GM23248 (cell line): ENCODE data around the gene GCC2. TPM values are rescaled to one million over a fixed set of nuclear protein-coding genes. Genes with fewer than 3 reads are reported as not detected.

Experiments
- DNase-seq: peaks from one replicate; pipeline ENCODE4 v3.0.0-alpha.2; 2015
- H2AFZ ChIP-seq: fragments of 200-600 bp; sonication (generic); 2 replicates; pipeline ENCODE4 v1.6.1; 2016; ENCODE audit warnings: antibody characterized with exemption
- H3F3A ChIP-seq: fragments of 200-600 bp; sonication (generic); 2 replicates; pipeline ENCODE4 v1.6.1; 2016; ENCODE audit warnings: mild to moderate bottlenecking, antibody characterized with exemption, mixed run types; ENCODE audit not compliant: insufficient read depth
- H3K27ac ChIP-seq: fragments of 200-600 bp; sonication (generic); 2 replicates; pipeline ENCODE4 v1.5.1; 2016; ENCODE audit warnings: mild to moderate bottlenecking
- H3K27me3 ChIP-seq: fragments of 200-600 bp; sonication (generic); replicated peaks from 2 replicates; pipeline ENCODE4 v1.6.1; 2016; ENCODE audit warnings: mild to moderate bottlenecking; ENCODE audit not compliant: insufficient read depth
- H3K36me3 ChIP-seq: fragments of 200-600 bp; sonication (generic); 2 replicates; pipeline ENCODE4 v1.6.1; 2016; ENCODE audit warnings: low read depth, mild to moderate bottlenecking
- H3K4me1 ChIP-seq: fragments of 200-600 bp; sonication (generic); 2 replicates; pipeline ENCODE4 v1.6.1; 2016; ENCODE audit warnings: mild to moderate bottlenecking; ENCODE audit not compliant: insufficient read depth
- H3K4me2 ChIP-seq: fragments of 200-600 bp; sonication (generic); one replicate; pipeline ENCODE4 v1.6.1; 2016; ENCODE audit warnings: mild to moderate bottlenecking; ENCODE audit not compliant: unreplicated experiment
- H3K4me3 ChIP-seq: fragments of 200-600 bp; sonication (generic); 2 replicates; pipeline ENCODE4 v1.5.1; 2016; ENCODE audit warnings: mild to moderate bottlenecking
- H3K79me2 ChIP-seq: fragments of 200-600 bp; sonication (generic); 2 replicates; pipeline ENCODE4 v1.6.1; 2016; ENCODE audit warnings: mild to moderate bottlenecking; ENCODE audit not compliant: insufficient read depth
- H3K9ac ChIP-seq: fragments of 200-600 bp; sonication (generic); 2 replicates; pipeline ENCODE4 v1.6.1; 2016; ENCODE audit warnings: mild to moderate bottlenecking
- H3K9me2 ChIP-seq: fragments of 200-600 bp; sonication (generic); 2 replicates; pipeline ENCODE4 v1.6.1; 2016; ENCODE audit warnings: mixed run types, mild to moderate bottlenecking, moderate library complexity; ENCODE audit not compliant: insufficient read depth
- H3K9me3 ChIP-seq: fragments of 200-600 bp; sonication (generic); one replicate; pipeline ENCODE4 v1.6.1; 2017; ENCODE audit warnings: low read depth
- H4K20me1 ChIP-seq: fragments of 200-600 bp; sonication (generic); 2 replicates; pipeline ENCODE4 v1.6.0; 2016; ENCODE audit not compliant: insufficient read depth
- EZH2 ChIP-seq: fragments of 200-600 bp; sonication (generic); IDR thresholded peaks from 2 replicates; pipeline ENCODE4 v1.6.1; 2018; ENCODE audit warnings: antibody characterized with exemption, mild to moderate bottlenecking; ENCODE audit not compliant: insufficient read depth, poor library complexity, severe bottlenecking
- EZH2phosphoT487 ChIP-seq: fragments of 200-600 bp; sonication (generic); IDR thresholded peaks from 2 replicates; pipeline ENCODE4 v1.6.1; 2018; ENCODE audit warnings: antibody characterized with exemption, moderate library complexity, mild to moderate bottlenecking, low read depth; ENCODE audit not compliant: insufficient read depth
- WGBS, 2 experiments: methylation state at CpG; one replicate each; pipeline ENCODE4 v1.1.6; 2015 to 2017; ENCODE audit warnings: low lambda C conversion rate in 2 of 2, low coverage in 1 of 2; ENCODE audit errors: missing lambda C conversion rate in 2 of 2; 5-methylcytosine and 5-hydroxymethylcytosine counted together
- in situ Hi-C: fragments of 300-500 bp; cut with MboI; formaldehyde crosslinking; loops from 2 replicates; pipeline ENCODE4 v1.15.0; 2020
- polyA plus RNA-seq: library from polyadenylated mRNA; unstranded; fragments of >200 nt; fragmentation: Nextera tagmentation; extraction: Ambion mirVana; gene quantifications from 2 replicates; pipeline ENCODE4 v1.2.1, GENCODE V29; 2016
- total RNA-seq: library from RNA; depleted of rRNA; stranded (reverse); fragments of >200 nt; shearing (Covaris generic); gene quantifications from 2 replicates; pipeline ENCODE4 v1.2.3, GENCODE V29; 2014; rRNA removed

The GCC2 gene, protein sequence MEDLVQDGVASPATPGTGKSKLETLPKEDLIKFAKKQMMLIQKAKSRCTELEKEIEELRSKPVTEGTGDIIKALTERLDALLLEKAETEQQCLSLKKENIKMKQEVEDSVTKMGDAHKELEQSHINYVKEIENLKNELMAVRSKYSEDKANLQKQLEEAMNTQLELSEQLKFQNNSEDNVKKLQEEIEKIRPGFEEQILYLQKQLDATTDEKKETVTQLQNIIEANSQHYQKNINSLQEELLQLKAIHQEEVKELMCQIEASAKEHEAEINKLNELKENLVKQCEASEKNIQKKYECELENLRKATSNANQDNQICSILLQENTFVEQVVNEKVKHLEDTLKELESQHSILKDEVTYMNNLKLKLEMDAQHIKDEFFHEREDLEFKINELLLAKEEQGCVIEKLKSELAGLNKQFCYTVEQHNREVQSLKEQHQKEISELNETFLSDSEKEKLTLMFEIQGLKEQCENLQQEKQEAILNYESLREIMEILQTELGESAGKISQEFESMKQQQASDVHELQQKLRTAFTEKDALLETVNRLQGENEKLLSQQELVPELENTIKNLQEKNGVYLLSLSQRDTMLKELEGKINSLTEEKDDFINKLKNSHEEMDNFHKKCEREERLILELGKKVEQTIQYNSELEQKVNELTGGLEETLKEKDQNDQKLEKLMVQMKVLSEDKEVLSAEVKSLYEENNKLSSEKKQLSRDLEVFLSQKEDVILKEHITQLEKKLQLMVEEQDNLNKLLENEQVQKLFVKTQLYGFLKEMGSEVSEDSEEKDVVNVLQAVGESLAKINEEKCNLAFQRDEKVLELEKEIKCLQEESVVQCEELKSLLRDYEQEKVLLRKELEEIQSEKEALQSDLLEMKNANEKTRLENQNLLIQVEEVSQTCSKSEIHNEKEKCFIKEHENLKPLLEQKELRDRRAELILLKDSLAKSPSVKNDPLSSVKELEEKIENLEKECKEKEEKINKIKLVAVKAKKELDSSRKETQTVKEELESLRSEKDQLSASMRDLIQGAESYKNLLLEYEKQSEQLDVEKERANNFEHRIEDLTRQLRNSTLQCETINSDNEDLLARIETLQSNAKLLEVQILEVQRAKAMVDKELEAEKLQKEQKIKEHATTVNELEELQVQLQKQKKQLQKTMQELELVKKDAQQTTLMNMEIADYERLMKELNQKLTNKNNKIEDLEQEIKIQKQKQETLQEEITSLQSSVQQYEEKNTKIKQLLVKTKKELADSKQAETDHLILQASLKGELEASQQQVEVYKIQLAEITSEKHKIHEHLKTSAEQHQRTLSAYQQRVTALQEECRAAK (N-terminal part only)
- total RNA-seq (18.8 and 21.7 TPM in 2 replicates), polyA plus RNA-seq (47.9 and 53.1 TPM in 2 replicates)

GRCh38 chr2:108448678-108449409, at the start of gene GCC2:
Gene GCC2 (plus strand): TSS chr2:108449206. CDS start chr2:108449275, 69 bp downstream.
- peak; percentile 97 for DNase-seq
- in situ Hi-C loops, result no loop called here
- Histone ChIP-seq H4K20me1 (no peaks in the 10 kb centered on the region), H3K9ac (peak within 1 kb of the TSS; percentile 95), H2AFZ (peak within 1 kb of the TSS; percentile 94), H3K27me3 (no peaks in the 10 kb centered on the region), H3K36me3 (peaks cover 11% of the 10 kb centered on the region), H3K4me3 (peak within 1 kb of the TSS; percentile 90), H3K4me2 (peak within 1 kb of the TSS; percentile 94), H3K9me3 (no peaks in the 10 kb centered on the region), H3K79me2 (peaks cover 35% of the 10 kb centered on the region), H3F3A (peaks cover 5% of the 10 kb centered on the region; the same call in 1 of the 2 replicates), H3K27ac (peak within 1 kb of the TSS; percentile 89), H3K9me2 (no peaks in the 10 kb centered on the region), H3K4me1 (peaks cover 10% of the 10 kb centered on the region)
- TF ChIP-seq EZH2phosphoT487 (no peak), EZH2 (no peak)
- WGBS, 2 experiments, result 1 to 2% methylated on average over 48 of the region's 55 CpGs

GRCh38 chr2:108399479-108399878, 49.5 kb upstream of the GCC2 start:
- H3K9me3 ChIP-seq, result no peaks in the 10 kb centered on the region
- no peaks in the 10 kb centered on the region for H3K9me2 ChIP-seq
- H4K20me1 ChIP-seq, result no peaks in the 10 kb centered on the region
- H3K4me3 ChIP-seq, result no peak overlapping the region
- WGBS, 2 experiments, result 94 to 95% methylated on average over 2 of the region's 2 CpGs
- no peaks in the 10 kb centered on the region for H3F3A ChIP-seq
- H3K9ac ChIP-seq, result no peak overlapping the region
- DNase-seq, result peak; percentile 31
- in situ Hi-C loops, result no loop called here
- H3K27me3 ChIP-seq, result no peaks in the 10 kb centered on the region
- peaks cover 8% of the 10 kb centered on the region; the same call in 1 of the 2 replicates for H3K4me1 ChIP-seq
- TF ChIP-seq EZH2phosphoT487, result no peak
- TF ChIP-seq EZH2, result no peak
- no peak overlapping the region for H2AFZ ChIP-seq
- H3K79me2 ChIP-seq, result no peaks in the 10 kb centered on the region
- no peaks in the 10 kb centered on the region for H3K36me3 ChIP-seq
- H3K27ac ChIP-seq, result no peak overlapping the region
- H3K4me2 ChIP-seq, result no peak overlapping the region

- Histone ChIP-seq H3K79me2 (no peaks in the 10 kb centered on the region), H3K4me1 (peaks cover 8% of the 10 kb centered on the region; the same call in 1 of the 2 replicates), H3K36me3 (no peaks in the 10 kb centered on the region), H3K27ac (no peak overlapping the region), H3K27me3 (no peaks in the 10 kb centered on the region), H4K20me1 (no peaks in the 10 kb centered on the region), H3K9me3 (no peaks in the 10 kb centered on the region), H3K9ac (no peak overlapping the region), H3K9me2 (no peaks in the 10 kb centered on the region), H2AFZ (no peak overlapping the region), H3K4me3 (no peak overlapping the region), H3K4me2 (no peak overlapping the region), H3F3A (no peaks in the 10 kb centered on the region)
- TF ChIP-seq EZH2phosphoT487 (no peak), EZH2 (no peak)
- no peak for DNase-seq
- in situ Hi-C loops, result no loop called here
- WGBS, 2 experiments, result 64% methylated on average over 3 of the region's 3 CpGs
Measured at GRCh38 chr2:108401800-108402199, 47.2 kb upstream of the GCC2 start.
